ENCODE measurements around the gene TBCE.

Gene TBCE

DNA sequence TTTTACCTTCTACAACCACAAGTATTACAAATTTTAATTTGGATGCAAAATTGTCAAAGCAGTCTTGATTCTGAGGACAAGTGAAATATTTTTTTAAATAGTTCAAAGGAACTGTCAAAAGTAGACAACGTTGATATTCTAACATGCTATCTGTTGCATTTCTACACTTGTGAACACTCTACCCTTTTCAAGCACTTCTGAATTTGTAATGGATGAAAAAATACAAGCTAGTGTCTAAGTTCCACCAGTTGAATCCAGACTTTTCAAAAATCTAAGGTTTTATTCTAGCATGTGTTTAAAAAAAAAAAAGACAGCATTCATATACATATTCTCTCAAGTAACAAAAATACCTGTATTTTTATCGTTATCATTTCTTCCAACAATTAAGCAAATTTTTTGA is 41.4 kb upstream of the TBCE start:
- no peak for TF ChIP-seq CTCF (IDR thresholded peaks at IDR 0.05; ENCODE audit: extremely low read depth, insufficient read depth, missing control alignments)
- no peak for DNase-seq (ENCODE audit: low spot score)
- in situ Hi-C loops (cut with MboI; ENCODE audit: low pct_unique_long_range_greater_than_20kb, low sequenced_read_pairs, unreplicated experiment) = no loop called here

DNA sequence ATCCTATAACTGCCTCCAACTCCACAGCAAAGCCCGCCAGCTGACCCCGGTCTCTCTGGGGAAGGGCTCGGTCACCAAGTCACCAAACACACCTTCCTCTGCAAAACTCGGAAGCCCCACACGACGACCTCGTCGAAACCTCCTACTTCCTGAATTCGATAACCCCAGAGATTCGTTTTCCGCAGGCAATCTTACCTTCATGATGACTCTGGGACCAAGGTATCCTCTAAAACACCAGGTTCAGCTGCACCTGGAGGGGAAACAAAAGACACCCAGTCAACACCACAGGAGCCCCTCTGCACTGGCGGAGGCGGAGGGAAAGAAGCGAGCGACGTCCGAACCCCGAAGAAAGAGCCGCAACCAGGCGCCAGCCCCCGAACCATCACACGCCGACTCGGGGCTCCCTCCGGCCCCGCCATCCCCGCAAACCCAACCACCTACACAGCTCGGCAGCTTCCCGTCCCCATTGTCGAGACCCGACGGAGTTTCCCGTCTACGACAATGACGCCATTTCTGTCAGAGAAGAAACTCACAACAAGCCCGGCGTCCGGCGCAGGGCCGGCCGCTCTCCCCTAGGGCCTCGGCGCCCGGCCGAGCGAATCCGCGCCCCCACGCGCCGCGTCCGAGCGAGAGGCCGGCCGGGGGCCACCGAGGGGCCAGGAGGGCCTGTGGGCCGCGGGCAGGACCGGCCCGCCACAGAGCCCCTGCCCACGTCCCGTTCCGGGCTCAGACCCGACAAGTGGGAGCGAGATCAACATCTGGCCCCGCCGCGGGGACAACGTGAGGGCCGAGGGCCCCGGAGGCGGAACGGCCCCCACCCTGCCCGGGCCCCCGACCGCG is 40.3 kb upstream of the TBCE start:
- peak; percentile 48 for DNase-seq (ENCODE audit: low spot score)
- no peak for TF ChIP-seq CTCF (IDR thresholded peaks at IDR 0.05; ENCODE audit: extremely low read depth, insufficient read depth, missing control alignments)
- in situ Hi-C loops (cut with MboI; ENCODE audit: low pct_unique_long_range_greater_than_20kb, low sequenced_read_pairs, unreplicated experiment) = no loop called here

DNA sequence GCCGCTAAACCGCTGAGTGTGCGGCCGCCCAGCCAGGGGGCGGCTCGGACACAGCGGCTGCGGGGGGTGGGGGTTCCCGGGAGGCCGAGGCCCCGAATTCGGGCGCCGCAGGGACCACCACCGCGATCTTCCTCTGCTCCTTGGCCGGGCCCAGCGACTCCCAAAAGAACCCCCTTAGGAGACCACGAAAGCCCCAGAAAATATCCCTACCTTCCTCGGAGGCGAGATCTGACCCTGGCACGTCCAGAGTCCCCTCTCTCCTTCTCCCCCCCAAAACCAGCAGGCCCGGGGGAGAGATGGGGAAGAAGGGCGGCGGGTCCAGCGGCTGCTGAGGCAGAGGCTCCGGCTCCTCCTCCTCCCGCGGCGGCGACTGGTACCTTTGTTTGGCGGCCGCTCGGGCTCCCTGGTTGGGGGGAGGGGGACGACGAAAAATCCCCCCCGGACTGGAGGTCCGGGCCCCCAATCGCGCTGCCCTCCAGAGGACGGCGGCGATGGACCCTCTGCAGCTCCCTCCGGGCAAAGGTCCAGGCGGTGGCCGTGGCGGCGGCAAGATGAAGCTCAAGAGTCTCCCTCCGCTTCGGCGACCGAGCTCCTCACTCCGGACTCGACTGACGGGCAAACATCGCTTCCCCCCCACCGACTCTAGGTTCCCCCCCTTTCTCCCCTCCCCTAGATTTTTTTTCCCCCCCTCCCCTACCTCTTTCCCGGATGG is 39.5 kb upstream of the TBCE start, which contains the start of gene ARID4B:
TSS of gene ARID4B (minus strand) at position 621 of the 712 bp plus-strand sequence. CDS start 1,260 bp downstream, outside the sequence.
- in situ Hi-C loops (cut with MboI; ENCODE audit: low pct_unique_long_range_greater_than_20kb, low sequenced_read_pairs, unreplicated experiment) = no loop called here
- DNase-seq (ENCODE audit: low spot score) = no peak

GRCh38 chr1:235328271-235329138 is 38.7 kb upstream of the TBCE start, which contains the start of gene GGPS1:
Gene GGPS1, plus strand, starts transcription at chr1:235328570. Its CDS starts 6,695 bp downstream, at chr1:235335265.
- no peak for TF ChIP-seq CTCF (IDR thresholded peaks at IDR 0.05; ENCODE audit: extremely low read depth, insufficient read depth, missing control alignments)
- DNase-seq (ENCODE audit: low spot score) = peak; percentile 93
- in situ Hi-C loops (cut with MboI; ENCODE audit: low pct_unique_long_range_greater_than_20kb, low sequenced_read_pairs, unreplicated experiment) = no loop called here

More for the DNA sequence above, 39.5 kb upstream of the TBCE start, which contains the start of gene ARID4B:
- no peak for TF ChIP-seq CTCF (IDR thresholded peaks at IDR 0.05; ENCODE audit: extremely low read depth, insufficient read depth, missing control alignments)

GRCh38 chr1:235329139-235329902 is 37.9 kb upstream of the TBCE start:
- DNase-seq (ENCODE audit: low spot score) = peak; percentile 45
- TF ChIP-seq CTCF (IDR thresholded peaks at IDR 0.05; ENCODE audit: extremely low read depth, insufficient read depth, missing control alignments) = peak; percentile 51
- in situ Hi-C loops (cut with MboI; ENCODE audit: low pct_unique_long_range_greater_than_20kb, low sequenced_read_pairs, unreplicated experiment) = no loop called here

Data from GM13977 (cell line).